Stimulated activated CD4-positive, alpha-beta T cell treated with anti-CD3 and anti-CD28 coated beads, Interleukin-15, amount 100 ng/mL, for 1 hour (primary cell): ENCODE data around the gene KIFAP3.
"Not testable (repeated sequence)": the region's sequence is repeated elsewhere in the genome, so short reads cannot be mapped to it uniquely, and the experiment has no call there.

Experiments used
- DNase-seq, 2 donors: peaks; one replicate each; pipeline ENCODE4 v3.0.0-alpha.2; 2020; ENCODE audit warnings: low read depth in 1 of 2, low spot score in 1 of 2

Gene KIFAP3

GRCh38 chr1:169925505-169926482, 148.7 kb downstream of the KIFAP3 start:
- no peak for DNase-seq

- no peak for DNase-seq
Observed at GRCh38 chr1:169924829-169925228, 149.7 kb downstream of the KIFAP3 start.

- DNase-seq: no peak
Observed at GRCh38 chr1:169924063-169924462, 150.4 kb downstream of the KIFAP3 start.

DNA sequence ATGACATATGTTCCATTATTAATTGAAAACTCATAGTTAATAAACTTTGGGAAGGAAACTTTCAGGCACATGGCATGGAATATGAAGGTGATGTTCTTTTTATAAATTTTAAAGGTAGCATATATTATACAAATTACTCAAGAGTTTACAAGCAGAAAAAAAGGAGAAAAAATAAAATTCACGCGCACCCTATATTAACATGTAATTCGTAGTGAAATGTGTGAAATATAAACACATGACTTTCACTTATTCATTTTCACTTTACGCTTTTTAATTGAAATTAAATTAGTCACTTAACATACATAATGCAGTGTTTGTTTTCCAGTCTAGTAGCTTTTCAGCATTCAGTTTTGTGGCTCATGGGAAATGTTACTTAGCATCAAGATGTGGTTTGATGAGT, 153.4 kb downstream of the KIFAP3 start:
- no peak for DNase-seq

GRCh38 chr1:169918927-169919326, 155.6 kb downstream of the KIFAP3 start:
- DNase-seq: no peak

- not testable (repeated sequence) for DNase-seq
Observed at GRCh38 chr1:169918220-169918619, 156.3 kb downstream of the KIFAP3 start.

GRCh38 chr1:169915150-169915549, 159.3 kb downstream of the KIFAP3 start:
- DNase-seq: no peak

GRCh38 chr1:169914531-169914930, 160.0 kb downstream of the KIFAP3 start:
- DNase-seq: no peak

DNA sequence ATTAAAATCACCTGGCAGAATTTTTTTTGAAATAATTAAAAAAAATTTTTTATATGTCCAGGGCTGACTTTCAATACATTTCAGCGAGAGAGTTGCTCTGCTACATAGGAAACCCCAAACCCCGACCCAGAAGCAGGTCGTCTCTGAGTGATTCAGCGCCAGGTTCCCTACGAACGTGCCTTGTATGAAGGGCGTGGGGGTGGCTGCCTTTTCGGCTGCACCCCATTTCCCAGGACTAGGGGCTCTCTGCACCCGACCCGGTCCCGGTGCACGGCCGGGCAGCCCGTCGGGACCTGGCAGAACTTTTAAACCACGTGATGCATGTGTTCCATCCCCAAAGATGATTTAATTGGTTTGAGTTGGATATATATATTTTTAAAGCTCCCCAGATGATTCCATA, 165.0 kb downstream of the KIFAP3 start:
- DNase-seq: no peak

- no peak for DNase-seq
Observed at GRCh38 chr1:169906938-169907337, 167.6 kb downstream of the KIFAP3 start.

- no peak for DNase-seq
Observed at GRCh38 chr1:169904834-169905233, 169.7 kb downstream of the KIFAP3 start.

DNA sequence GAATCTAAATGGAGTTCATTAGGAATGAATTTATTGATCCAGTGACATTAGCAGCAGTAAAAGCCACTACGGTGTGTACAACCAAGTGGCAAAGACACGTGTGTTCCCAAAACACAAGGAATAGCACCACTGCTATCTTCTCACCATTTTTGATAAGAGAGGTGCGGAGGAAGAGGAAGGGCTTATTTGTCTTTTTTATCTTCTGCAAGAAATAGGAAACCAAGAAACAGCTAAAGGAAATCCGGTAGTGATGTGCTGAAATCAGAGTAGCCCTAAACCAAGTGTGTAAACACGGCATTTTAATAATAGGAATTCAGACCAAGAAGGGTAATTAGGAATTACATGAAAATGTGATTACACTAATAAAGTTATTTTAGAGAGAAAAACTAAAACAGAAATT, 171.7 kb downstream of the KIFAP3 start:
- no peak for DNase-seq

DNA sequence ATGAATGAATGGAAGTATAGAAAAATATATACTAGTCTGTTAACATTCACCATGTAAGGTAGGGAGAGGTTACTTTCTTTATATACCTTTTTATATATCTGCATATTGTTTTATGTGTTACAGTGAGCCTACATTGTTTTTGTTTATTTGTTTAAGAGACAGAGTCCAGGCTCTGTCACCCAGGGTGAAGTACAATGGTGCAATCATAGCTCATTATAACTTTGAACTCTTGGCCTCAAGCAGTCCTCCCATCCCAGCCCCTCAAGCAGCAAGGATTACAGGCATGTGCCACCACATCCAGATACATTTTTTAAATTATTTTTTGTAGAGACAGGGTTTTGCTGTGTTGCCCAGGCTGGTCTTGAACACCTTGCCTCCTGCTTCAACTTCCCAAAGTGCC, 173.4 kb downstream of the KIFAP3 start:
- DNase-seq: no peak

DNA sequence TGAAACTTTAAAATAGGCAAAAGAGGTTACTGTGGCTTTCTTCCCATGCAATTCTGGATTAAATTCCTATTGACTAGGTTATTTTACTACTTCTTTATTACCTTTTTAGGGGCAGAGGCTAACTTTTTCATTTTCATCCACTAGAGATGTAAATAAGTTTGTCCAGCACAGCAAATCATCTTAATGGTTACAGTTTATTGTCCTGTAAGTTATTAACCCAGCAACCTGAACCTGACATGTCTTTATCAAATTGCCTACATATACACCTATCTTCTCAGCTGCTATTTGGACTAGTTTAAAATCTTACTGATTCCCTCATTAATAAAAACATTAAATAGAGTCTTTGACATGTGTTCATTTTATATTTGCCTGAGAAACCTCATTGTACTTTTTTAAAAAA, 173.9 kb downstream of the KIFAP3 start:
- DNase-seq: no peak

DNA sequence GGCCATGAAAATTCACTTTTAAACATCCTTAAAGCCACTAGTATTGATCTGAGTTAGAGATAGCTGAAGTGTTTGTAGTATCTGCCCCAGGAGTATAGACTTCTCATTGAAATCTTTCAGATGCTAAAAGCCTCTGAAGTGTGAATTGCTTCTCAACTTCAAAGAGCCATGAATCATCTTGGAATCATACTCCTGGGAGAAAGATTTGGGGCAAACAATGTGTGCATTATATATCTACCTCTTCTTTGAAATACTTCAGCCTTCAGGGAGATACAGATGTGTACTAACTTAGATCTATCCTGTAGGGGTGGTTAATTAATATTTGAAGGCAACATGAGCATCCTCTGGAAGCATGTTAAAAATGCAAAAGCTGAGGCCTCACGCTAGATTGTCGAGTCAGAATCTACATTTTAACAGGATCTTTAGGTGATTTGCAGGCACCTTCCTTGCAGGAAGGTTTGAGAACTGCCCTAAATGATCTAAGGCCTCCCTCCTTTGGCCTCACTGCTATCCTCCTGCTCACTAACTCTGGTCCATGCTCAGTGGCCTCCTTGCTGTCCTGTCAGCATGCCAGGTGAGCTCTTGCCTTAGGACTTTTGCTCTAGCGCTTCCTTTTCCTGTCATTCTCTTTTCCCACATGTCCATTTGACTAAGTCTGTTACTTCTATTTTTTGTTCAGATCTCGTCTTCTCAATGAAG, 174.8 kb downstream of the KIFAP3 start:
- DNase-seq: no peak

DNA sequence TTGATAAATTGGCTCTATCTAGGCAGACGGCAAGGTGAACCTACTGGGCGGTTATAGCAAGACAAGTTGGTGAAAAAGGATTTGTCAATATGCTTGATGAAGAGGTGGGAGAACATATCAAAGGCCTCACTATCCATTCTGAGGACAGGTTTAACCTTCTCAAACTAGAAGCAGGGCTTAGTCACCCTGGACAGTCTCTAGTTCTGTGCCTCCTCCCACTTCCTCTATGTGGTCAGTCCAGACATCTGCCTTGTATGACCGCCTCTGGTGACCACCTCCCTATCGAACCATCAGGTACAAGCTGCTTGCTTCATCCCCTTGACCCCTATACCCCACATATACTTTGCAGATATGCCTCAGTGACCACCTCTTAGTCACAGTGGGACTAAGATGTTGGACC, 178.5 kb downstream of the KIFAP3 start:
- no peak for DNase-seq

DNA sequence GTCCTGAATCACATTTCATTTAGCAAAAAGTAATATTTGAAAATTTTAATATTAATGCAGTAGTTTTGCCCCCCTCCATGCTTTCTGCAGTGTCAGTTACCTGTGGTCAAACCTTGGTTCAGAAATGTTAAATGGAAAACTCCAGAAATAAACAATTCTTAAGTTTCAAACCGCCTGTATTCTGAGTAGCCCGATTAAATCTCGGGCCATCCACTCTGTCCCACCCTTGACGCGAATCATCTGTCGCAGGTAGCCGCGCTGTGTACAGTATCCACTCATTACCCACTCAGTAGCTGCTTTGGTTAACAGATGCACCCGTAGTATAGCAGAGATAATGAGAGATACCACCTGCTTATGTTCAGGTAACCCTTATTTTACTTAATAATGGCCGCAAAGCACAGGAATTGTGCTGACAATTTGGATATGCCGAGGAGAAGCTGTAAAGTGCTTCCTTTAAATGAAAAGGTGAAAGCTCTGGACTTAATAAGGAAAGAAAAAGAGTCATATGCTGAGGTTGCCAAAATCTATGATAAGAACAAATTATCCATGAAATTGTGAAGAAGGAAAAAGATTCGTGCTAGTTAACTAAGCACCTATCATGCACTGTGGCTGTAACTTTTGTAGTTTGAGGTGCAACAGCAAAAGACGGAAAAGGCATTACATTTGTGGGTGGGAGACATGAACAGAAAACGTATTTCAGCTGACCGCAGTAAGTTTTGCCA, 179.9 kb downstream of the KIFAP3 start:
- no peak for DNase-seq

- peak; percentile 76 to 81 for DNase-seq
Observed at GRCh38 chr1:169893645-169894423, 180.7 kb downstream of the KIFAP3 start, which contains the start of gene SCYL3. Gene SCYL3, minus strand, starts transcription at chr1:169893896. Its CDS starts 5,056 bp downstream, at chr1:169888840.

DNA sequence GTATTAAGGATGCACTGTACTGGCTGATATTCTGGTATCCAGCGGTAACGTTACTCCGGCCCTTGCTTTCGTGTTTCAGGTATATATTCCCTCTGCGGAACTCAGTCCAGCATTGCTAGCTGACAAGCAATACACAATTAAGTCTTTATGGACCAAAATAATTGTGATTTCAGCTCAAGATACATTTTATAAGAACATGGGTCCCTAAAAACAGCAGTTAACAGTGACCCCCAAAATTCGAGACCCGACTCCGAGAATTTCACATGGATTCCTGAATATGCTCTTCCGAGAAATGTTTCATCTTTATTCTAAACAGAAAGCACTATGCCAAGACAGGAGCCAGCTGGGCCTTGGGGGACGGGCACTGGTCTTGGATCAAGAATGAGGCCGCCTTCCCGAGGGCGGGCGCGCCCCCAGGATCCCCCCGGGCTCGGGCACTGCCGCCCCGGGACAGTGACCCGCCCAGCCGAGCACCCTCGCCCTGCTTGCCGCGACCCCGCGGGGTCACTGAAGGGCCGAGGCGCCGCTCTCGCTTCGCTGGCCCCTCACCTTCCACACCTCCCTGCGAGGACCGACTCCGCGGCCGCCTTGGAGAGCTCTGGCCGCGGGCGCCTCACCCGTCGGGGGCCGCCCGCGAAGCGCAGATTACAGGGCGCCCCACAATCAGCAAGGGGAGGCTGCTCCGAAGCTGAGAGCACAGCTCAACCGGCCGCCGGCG, 181.4 kb downstream of the KIFAP3 start:
- DNase-seq: no peak
